AG08395 (cell line): ENCODE results near the gene ACTN3.
"Not testable (repeated sequence)": the region's sequence is repeated elsewhere in the genome, so short reads cannot be mapped to it uniquely, and the experiment has no call there.

ENCODE experiments used
- DNase-seq: peaks from one replicate; pipeline ENCODE4 v3.0.0; 2012; ENCODE audit warnings: mixed read lengths, low spot score

Gene ACTN3

DNA sequence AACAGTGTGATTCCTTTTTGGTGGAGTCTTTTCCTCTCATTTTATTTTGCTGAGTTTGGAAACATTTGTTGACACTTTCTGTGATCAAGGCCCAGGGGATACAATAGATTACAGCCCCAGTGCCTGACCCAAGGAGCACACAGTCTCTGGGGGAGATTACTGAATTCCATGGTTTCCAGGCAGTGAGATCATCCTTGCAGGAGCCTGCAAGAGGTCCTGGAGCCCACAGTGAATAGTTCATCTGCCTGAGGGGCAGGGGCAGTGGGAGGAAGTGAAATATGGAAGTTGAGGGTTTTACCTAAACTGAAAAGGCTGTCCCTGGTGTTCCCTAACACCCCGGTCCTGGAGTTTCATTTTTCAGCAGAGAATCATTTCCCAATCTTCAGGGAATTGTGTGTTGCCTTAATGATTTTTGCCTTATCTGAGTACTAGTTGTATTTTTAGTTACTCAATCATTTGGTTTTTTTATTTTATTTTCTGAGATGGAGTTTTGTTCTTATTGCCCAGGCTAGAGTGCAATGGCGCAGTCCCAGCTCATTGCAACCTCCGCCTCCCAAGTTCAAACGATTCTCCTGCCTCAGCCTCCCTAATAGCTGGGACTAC lies 54.0 kb downstream of the ACTN3 start:
- DNase-seq: no peak

GRCh38 chr11:66603072-66603471 lies 56.4 kb downstream of the ACTN3 start:
- no peak for DNase-seq

- no peak for DNase-seq
These were observed 57.5 kb downstream of the ACTN3 start for GRCh38 chr11:66604155-66604554.

- DNase-seq: not testable (repeated sequence)
These were observed 59.9 kb downstream of the ACTN3 start for GRCh38 chr11:66606608-66607007.

DNA sequence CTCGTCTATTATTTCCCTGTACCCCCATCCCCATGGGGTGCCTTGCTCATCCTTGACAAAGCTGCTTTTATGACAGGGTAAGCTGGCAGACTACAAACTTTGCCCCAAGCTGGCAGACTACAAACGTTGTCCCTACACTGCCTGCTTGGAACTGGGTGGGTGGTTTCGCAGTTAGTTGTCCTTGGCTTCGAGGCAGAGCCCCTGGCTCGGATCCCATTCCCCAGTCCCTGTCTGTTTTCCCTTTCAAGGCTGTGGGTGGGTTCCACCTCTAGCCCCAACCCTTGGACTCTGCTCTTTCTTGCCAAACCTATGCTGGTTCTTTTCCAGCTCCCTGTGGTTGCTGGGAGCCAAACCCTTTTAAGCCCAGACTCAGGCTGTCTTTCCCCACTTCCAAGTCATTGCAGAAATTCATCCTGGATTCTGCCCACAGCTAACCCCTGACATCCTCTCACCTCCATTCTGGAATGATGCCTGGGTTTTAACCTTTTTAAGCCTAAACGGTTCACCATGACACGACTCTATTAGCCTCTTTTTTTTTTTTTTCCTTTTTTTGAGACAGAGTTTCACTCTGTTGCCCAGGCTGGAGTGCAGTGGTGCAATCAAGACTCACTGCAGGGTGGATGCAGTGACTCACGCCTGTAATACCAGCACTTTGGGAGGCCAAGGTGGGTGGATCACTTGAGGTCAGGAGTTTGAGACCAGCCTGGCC lies 60.6 kb downstream of the ACTN3 start:
- peak; percentile 79 for DNase-seq

DNA sequence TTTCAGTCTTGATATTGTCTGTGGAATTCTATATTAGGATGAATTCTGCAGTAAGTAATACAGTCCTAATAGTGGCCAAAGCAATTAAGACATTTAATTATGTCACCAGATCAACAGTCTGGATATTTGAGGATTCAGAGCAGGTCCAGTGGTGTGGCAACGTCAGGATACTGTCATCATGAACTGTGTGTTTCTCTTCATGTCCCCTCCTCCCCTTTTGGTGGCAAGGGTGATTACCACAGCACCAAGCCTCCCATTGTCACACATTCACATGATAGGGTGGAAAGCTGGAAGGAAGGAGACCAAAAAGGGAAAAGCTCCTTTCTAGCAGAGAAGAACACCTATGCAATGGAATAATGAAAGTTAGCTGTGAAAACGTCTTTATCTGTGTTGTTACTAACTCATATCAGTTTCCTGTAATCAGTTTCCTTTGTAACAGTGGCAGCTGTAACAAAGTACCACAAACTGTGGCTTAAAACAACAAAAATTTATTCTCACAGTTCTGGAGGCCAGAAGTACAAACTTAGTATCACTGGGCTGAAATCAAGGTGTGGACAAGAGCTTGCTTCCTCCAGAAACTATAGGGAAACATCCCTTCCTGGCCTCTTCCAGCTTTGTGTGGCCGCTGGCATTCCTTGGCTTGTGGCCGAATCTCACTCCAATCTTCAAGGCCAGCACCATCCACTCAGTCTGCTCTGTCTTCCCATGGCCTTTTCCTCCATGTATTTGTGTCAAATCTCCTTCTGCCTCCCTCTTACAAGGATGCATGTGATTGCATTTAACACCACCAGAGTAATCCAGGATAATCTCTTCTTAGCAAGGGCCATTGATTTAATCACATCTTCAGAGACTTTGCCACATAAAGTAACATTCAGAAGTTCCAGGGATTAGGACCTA lies 63.3 kb downstream of the ACTN3 start:
- no peak for DNase-seq

- DNase-seq: no peak
These were observed 65.8 kb downstream of the ACTN3 start for GRCh38 chr11:66612458-66612857.
